HEK293T (cell line): ENCODE data around the gene DOCK2.

Experiments
- CTCF ChIA-PET: fragments of 350-600 bp; formaldehyde crosslinking; extraction: SDS; loops from one replicate; lab custom pipeline; 2021; ENCODE audit warnings: antibody characterized with exemption, inconsistent platforms; lab: Yijun Ruan, JAX
- POLR2A ChIA-PET: fragments of 350-600 bp; formaldehyde crosslinking; extraction: SDS; loops from one replicate; lab custom pipeline; 2020; ENCODE audit warnings: antibody characterized with exemption, inconsistent platforms; lab: Yijun Ruan, JAX
- DNase-seq: peaks from one replicate; pipeline ENCODE4 v3.0.0; 2012; ENCODE audit warnings: mixed read lengths; ENCODE audit errors: extremely low spot score
- ARNT ChIP-seq: fragments of 450-650 bp; IDR thresholded peaks from 2 replicates; pipeline ENCODE4 v1.6.1; 2017; ENCODE audit warnings: mild to moderate bottlenecking
- BHLHE40 ChIP-seq: fragments of 450-650 bp; IDR thresholded peaks from 2 replicates; pipeline ENCODE4 v1.6.1; 2016; ENCODE audit warnings: mild to moderate bottlenecking, moderate library complexity, borderline replicate concordance
- CTBP1 ChIP-seq: fragments of 450-650 bp; IDR thresholded peaks from 2 replicates; pipeline ENCODE4 v1.6.1; 2016; ENCODE audit warnings: borderline replicate concordance
- ELF4 ChIP-seq: fragments of 450-650 bp; IDR thresholded peaks from 2 replicates; pipeline ENCODE4 v1.6.1; 2017; ENCODE audit warnings: antibody characterized with exemption
- FOXA1 ChIP-seq: fragments of 450-650 bp; IDR thresholded peaks from 2 replicates; pipeline ENCODE4 v1.6.1; 2016; ENCODE audit warnings: mild to moderate bottlenecking
- FOXK2 ChIP-seq: fragments of 450-650 bp; IDR thresholded peaks from 2 replicates; pipeline ENCODE4 v1.6.1; 2016; ENCODE audit warnings: mild to moderate bottlenecking
- FOXM1 ChIP-seq: fragments of 450-650 bp; IDR thresholded peaks from 2 replicates; pipeline ENCODE4 v1.6.1; 2017; ENCODE audit warnings: mild to moderate bottlenecking, borderline replicate concordance
- HDGF ChIP-seq: fragments of 450-650 bp; IDR thresholded peaks from 2 replicates; pipeline ENCODE4 v1.6.1; 2017; ENCODE audit warnings: antibody characterized with exemption, borderline replicate concordance
- L3MBTL2 ChIP-seq: fragments of 450-650 bp; conservative IDR thresholded peaks from 2 replicates; pipeline ENCODE4 v1.6.1; 2016; ENCODE audit warnings: mild to moderate bottlenecking
- LEF1 ChIP-seq: fragments of 450-650 bp; IDR thresholded peaks from 2 replicates; pipeline ENCODE4 v1.6.1; 2017; ENCODE audit warnings: mild to moderate bottlenecking, borderline replicate concordance
- NFRKB ChIP-seq: fragments of 450-650 bp; IDR thresholded peaks from 2 replicates; pipeline ENCODE4 v1.6.1; 2016; ENCODE audit warnings: mild to moderate bottlenecking, moderate library complexity
- SP1 ChIP-seq: fragments of 450-650 bp; IDR thresholded peaks from 2 replicates; pipeline ENCODE4 v1.6.1; 2017
- SUZ12 ChIP-seq: fragments of 450-650 bp; IDR thresholded peaks from 2 replicates; pipeline ENCODE4 v1.6.1; 2016; ENCODE audit warnings: mild to moderate bottlenecking
- TARDBP ChIP-seq: fragments of 450-650 bp; IDR thresholded peaks from 2 replicates; pipeline ENCODE4 v1.6.1; 2016
- ZNF384 ChIP-seq: fragments of 450-650 bp; IDR thresholded peaks from 2 replicates; pipeline ENCODE4 v1.6.1; 2016
- TF ChIP-seq, protein P1 (sequence below): fragments of 450-650 bp; IDR thresholded peaks from 2 replicates; pipeline ENCODE4 v1.6.1; 2016

The DOCK2 gene

DNA sequence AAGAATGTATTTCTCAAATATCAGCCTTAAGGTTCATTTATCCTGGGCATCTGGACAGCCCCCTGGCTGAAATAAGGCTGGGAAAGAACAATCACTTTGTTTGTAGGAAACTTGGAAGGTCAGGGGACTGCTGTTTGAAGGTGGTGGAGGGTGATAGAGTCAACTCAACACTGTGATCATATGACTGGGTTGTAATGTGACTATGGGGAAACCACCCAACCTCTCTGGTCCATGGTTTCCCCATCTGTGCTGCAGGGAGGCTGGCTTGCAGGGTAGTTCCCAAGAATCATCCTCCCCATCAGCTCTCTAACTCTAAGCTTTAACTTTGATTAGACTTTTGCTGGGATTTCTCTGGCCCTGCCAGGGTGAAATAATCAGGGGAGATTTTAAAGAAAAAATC lies 333.3 kb downstream of the DOCK2 start:
- CTCF ChIA-PET = interaction anchor here (2.4 kb wide), 1 partner anchor 10 kb away, joined by 16 read pairs; the partner anchor contains the start of gene INSYN2B
- POLR2A ChIA-PET = no interaction called here
- TF ChIP-seq FOXK2 (no peak), SUZ12 (no peak), TARDBP (no peak), L3MBTL2 (no peak), CTBP1 (no peak), LEF1 (no peak), ZNF384 (no peak), HDGF (no peak), FOXM1 (no peak), ELF4 (no peak), NFRKB (no peak), BHLHE40 (no peak), ARNT (no peak)
- TF ChIP-seq, protein P1, sequence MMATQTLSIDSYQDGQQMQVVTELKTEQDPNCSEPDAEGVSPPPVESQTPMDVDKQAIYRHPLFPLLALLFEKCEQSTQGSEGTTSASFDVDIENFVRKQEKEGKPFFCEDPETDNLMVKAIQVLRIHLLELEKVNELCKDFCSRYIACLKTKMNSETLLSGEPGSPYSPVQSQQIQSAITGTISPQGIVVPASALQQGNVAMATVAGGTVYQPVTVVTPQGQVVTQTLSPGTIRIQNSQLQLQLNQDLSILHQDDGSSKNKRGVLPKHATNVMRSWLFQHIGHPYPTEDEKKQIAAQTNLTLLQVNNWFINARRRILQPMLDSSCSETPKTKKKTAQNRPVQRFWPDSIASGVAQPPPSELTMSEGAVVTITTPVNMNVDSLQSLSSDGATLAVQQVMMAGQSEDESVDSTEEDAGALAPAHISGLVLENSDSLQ = no peak
- DNase-seq = no peak

GRCh38 chr5:169970911-169971765 lies 334.1 kb downstream of the DOCK2 start:
- ChIA-PET POLR2A (interaction anchor here (0.6 kb wide), 1 partner anchor 248 kb away, joined by 4 read pairs; no protein-coding TSS in a partner anchor), CTCF (interaction anchor here (0.6 to 2.4 kb wide), 2 partner anchors 9 to 300 kb away, joined by 3 to 16 read pairs; partner anchors contain the start of gene INSYN2B)
- no peak for TF ChIP-seq FOXA1
- no peak for TF ChIP-seq FOXK2
- TF ChIP-seq NFRKB = no peak
- TF ChIP-seq SP1 = no peak
- no peak for TF ChIP-seq HDGF
- TF ChIP-seq CTBP1 = no peak
- TF ChIP-seq TARDBP = no peak
- no peak for TF ChIP-seq SUZ12
- TF ChIP-seq BHLHE40 = no peak
- DNase-seq = no peak

DNA sequence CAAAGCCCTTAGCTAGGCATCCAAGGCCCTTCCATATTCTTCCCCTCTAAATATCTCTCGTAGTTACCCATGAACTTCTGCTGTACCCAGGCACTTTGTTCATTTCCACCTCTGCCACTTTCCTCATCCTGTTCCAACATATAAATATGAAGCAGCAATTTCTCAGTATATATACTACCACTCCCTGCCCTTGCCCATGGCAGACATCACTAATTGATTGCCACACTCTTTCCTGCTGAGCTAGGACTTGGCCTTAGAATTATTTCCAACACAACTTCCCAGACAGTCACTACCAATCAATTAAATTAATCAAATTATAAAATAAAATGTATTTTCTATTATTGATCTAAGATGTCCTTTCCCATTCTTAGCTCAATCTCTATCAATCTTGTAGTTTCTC lies 334.7 kb downstream of the DOCK2 start:
- POLR2A ChIA-PET = no interaction called here

DNA sequence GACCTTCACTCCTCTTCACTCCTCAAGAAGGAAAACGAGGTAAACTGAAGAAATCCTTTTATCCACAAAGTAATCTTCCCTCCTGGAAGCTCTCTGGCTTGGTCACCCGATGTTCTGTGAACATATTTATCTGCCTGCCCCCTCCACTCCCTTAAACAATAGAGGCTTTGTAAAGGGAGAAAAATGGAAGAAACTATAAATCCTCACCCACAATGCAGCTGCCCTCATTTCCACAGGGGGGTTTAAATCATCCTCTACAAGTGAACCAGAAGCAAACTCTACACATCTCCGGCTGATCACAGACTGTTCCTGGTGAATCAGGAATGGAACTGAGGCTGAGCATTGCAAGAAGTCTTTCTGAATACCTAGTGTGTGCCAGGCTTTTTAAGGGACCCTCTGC lies 336.0 kb downstream of the DOCK2 start:
- ChIA-PET CTCF (no interaction called here), POLR2A (no interaction called here)
- TF ChIP-seq FOXK2 (no peak), NFRKB (no peak), FOXM1 (no peak), ZNF384 (no peak), TARDBP (no peak), SP1 (no peak), LEF1 (no peak), BHLHE40 (no peak), CTBP1 (no peak), SUZ12 (no peak), L3MBTL2 (no peak), ELF4 (no peak), HDGF (no peak), FOXA1 (no peak), ARNT (no peak)
- TF ChIP-seq, protein P1 = no peak
- no peak for DNase-seq

More for the DNA sequence above, 334.7 kb downstream of the DOCK2 start:
- TF ChIP-seq SP1 (no peak), TARDBP (no peak), CTBP1 (no peak), ARNT (no peak), NFRKB (no peak), LEF1 (no peak), FOXM1 (no peak), FOXK2 (no peak), SUZ12 (no peak), FOXA1 (no peak), L3MBTL2 (no peak), HDGF (no peak), ZNF384 (no peak), ELF4 (no peak), BHLHE40 (no peak)
- TF ChIP-seq, protein P1 = no peak
- CTCF ChIA-PET = interaction anchor here (2.4 kb wide), 1 partner anchor 9 kb away, joined by 16 read pairs; the partner anchor contains the start of gene INSYN2B
- no peak for DNase-seq

GRCh38 chr5:169974121-169974770 lies 337.2 kb downstream of the DOCK2 start:
- POLR2A ChIA-PET = no interaction called here
- no peak for DNase-seq
- TF ChIP-seq FOXA1 = no peak
- TF ChIP-seq LEF1 = no peak
- no peak for TF ChIP-seq CTBP1
- TF ChIP-seq FOXK2 = no peak
- TF ChIP-seq ARNT = no peak
- no peak for TF ChIP-seq FOXM1
- no peak for TF ChIP-seq HDGF
- no peak for TF ChIP-seq SP1
- TF ChIP-seq, protein P1 = no peak
- CTCF ChIA-PET = interaction anchor here (0.6 kb wide), 1 partner anchor 96 kb away, joined by 3 read pairs; no protein-coding TSS in a partner anchor
